GM12873 (cell line): ENCODE data around the gene SAYSD1.

Experiments used
- CTCF ChIP-seq: IDR thresholded peaks from 2 replicates; pipeline ENCODE4 v1.5.1; 2012; ENCODE audit warnings: low read depth, mild to moderate bottlenecking, moderate library complexity, low read length, control low read depth; ENCODE audit not compliant: insufficient read depth; ENCODE audit errors: missing control alignments

The SAYSD1 gene

GRCh38 chr6:39114704-39115599 is at the start of gene SAYSD1:
SAYSD1 (minus strand) TSS chr6:39115186; CDS start chr6:39115089, 97 bp downstream.
- TF ChIP-seq CTCF = no peak

- TF ChIP-seq CTCF = no peak
Measured at GRCh38 chr6:39157511-39157910, 42.5 kb upstream of the SAYSD1 start.

- TF ChIP-seq CTCF = no peak
Measured at GRCh38 chr6:39156801-39157200, 41.8 kb upstream of the SAYSD1 start.

- TF ChIP-seq CTCF = no peak
Measured at GRCh38 chr6:39154705-39155104, 39.7 kb upstream of the SAYSD1 start.

- TF ChIP-seq CTCF = no peak
Measured at GRCh38 chr6:39153766-39154397, 38.9 kb upstream of the SAYSD1 start.

GRCh38 chr6:39152262-39152661 is 37.3 kb upstream of the SAYSD1 start:
- TF ChIP-seq CTCF = no peak

- TF ChIP-seq CTCF = no peak
Measured at GRCh38 chr6:39151211-39151610, 36.2 kb upstream of the SAYSD1 start.
